ENCODE results near the gene KDM4B.

DNA sequence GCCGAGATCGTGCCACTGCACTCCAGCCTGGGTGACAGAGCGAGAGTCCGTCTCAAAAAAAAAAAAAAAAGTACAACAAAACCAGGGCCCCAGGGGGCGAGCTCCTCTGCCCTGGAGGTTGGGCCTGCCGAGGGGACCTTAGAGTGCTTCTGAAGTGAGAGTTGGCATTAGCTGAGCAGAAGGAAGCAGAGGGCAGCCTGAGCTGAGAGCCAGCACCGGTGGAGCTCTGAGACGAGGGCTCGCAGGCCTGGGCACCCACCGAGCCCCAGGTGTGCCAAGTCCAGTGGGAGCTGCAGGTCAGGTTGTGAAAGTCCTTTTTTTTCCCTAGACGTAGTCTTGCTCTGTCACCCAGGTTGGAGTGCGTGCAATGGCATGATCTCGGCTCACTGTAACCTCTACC, 46.0 kb downstream of the KDM4B start:
- TF ChIP-seq, protein P1, sequence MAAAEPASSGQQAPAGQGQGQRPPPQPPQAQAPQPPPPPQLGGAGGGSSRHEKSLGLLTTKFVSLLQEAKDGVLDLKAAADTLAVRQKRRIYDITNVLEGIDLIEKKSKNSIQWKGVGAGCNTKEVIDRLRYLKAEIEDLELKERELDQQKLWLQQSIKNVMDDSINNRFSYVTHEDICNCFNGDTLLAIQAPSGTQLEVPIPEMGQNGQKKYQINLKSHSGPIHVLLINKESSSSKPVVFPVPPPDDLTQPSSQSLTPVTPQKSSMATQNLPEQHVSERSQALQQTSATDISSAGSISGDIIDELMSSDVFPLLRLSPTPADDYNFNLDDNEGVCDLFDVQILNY (CRISPR knock-in tag; IDR thresholded peaks at IDR 0.05): no peak
- TF ChIP-seq, protein P2, sequence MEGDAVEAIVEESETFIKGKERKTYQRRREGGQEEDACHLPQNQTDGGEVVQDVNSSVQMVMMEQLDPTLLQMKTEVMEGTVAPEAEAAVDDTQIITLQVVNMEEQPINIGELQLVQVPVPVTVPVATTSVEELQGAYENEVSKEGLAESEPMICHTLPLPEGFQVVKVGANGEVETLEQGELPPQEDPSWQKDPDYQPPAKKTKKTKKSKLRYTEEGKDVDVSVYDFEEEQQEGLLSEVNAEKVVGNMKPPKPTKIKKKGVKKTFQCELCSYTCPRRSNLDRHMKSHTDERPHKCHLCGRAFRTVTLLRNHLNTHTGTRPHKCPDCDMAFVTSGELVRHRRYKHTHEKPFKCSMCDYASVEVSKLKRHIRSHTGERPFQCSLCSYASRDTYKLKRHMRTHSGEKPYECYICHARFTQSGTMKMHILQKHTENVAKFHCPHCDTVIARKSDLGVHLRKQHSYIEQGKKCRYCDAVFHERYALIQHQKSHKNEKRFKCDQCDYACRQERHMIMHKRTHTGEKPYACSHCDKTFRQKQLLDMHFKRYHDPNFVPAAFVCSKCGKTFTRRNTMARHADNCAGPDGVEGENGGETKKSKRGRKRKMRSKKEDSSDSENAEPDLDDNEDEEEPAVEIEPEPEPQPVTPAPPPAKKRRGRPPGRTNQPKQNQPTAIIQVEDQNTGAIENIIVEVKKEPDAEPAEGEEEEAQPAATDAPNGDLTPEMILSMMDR (IDR thresholded peaks at IDR 0.05 in 2 of 3, conservative IDR thresholded peaks at IDR 0.05 in 1 of 3; ENCODE audit: insufficient read depth in 2 of 3, low read depth in 1 of 3, low read length in 3 of 3): no peak
- TF ChIP-seq MCM3 (IDR thresholded peaks at IDR 0.05): no peak
- TF ChIP-seq, protein P3, sequence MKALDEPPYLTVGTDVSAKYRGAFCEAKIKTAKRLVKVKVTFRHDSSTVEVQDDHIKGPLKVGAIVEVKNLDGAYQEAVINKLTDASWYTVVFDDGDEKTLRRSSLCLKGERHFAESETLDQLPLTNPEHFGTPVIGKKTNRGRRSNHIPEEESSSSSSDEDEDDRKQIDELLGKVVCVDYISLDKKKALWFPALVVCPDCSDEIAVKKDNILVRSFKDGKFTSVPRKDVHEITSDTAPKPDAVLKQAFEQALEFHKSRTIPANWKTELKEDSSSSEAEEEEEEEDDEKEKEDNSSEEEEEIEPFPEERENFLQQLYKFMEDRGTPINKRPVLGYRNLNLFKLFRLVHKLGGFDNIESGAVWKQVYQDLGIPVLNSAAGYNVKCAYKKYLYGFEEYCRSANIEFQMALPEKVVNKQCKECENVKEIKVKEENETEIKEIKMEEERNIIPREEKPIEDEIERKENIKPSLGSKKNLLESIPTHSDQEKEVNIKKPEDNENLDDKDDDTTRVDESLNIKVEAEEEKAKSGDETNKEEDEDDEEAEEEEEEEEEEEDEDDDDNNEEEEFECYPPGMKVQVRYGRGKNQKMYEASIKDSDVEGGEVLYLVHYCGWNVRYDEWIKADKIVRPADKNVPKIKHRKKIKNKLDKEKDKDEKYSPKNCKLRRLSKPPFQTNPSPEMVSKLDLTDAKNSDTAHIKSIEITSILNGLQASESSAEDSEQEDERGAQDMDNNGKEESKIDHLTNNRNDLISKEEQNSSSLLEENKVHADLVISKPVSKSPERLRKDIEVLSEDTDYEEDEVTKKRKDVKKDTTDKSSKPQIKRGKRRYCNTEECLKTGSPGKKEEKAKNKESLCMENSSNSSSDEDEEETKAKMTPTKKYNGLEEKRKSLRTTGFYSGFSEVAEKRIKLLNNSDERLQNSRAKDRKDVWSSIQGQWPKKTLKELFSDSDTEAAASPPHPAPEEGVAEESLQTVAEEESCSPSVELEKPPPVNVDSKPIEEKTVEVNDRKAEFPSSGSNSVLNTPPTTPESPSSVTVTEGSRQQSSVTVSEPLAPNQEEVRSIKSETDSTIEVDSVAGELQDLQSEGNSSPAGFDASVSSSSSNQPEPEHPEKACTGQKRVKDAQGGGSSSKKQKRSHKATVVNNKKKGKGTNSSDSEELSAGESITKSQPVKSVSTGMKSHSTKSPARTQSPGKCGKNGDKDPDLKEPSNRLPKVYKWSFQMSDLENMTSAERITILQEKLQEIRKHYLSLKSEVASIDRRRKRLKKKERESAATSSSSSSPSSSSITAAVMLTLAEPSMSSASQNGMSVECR (CRISPR knock-in tag; IDR thresholded peaks at IDR 0.05): no peak
